C4-2B (cell line): ENCODE results near the gene PLA2G2D.

Experiments used
- ZFX ChIP-seq: fragments of 450-650 bp; IDR thresholded peaks from 2 replicates; pipeline ENCODE4 v1.6.1; 2017
- TF ChIP-seq, protein P1 (sequence below): fragments of 450-650 bp; conservative IDR thresholded peaks from 2 replicates; pipeline ENCODE4 v1.5.1; 2017; ENCODE audit warnings: mild to moderate bottlenecking

- TF ChIP-seq, protein P1, sequence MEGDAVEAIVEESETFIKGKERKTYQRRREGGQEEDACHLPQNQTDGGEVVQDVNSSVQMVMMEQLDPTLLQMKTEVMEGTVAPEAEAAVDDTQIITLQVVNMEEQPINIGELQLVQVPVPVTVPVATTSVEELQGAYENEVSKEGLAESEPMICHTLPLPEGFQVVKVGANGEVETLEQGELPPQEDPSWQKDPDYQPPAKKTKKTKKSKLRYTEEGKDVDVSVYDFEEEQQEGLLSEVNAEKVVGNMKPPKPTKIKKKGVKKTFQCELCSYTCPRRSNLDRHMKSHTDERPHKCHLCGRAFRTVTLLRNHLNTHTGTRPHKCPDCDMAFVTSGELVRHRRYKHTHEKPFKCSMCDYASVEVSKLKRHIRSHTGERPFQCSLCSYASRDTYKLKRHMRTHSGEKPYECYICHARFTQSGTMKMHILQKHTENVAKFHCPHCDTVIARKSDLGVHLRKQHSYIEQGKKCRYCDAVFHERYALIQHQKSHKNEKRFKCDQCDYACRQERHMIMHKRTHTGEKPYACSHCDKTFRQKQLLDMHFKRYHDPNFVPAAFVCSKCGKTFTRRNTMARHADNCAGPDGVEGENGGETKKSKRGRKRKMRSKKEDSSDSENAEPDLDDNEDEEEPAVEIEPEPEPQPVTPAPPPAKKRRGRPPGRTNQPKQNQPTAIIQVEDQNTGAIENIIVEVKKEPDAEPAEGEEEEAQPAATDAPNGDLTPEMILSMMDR: no peak
- TF ChIP-seq ZFX: no peak
Observed at GRCh38 chr1:20090119-20090518, 29.2 kb downstream of the PLA2G2D start.
